ENCODE results near the gene TAL1. TPM values are rescaled to one million over a fixed set of nuclear protein-coding genes. Genes with fewer than 3 reads are reported as not detected.

Gene TAL1
- total RNA-seq, 1 donor from 2014 or later, result 0.21 TPM

- Mint-ChIP-seq H3K27ac (ENCODE audit: unreplicated experiment) (no peak overlapping the region), H3K4me3 (peak overlapping the region; percentile 84)
Observed at GRCh38 chr1:47233186-47233585, 1.2 kb upstream of the TAL1 start.

GRCh38 chr1:47231301-47232186, 481 bp downstream of the TAL1 start:
- H3K9me3 Mint-ChIP-seq, result no peaks in the 10 kb centered on the region

More at GRCh38 chr1:47233186-47233585, 1.2 kb upstream of the TAL1 start:
- Mint-ChIP-seq H3K9me3 (no peaks in the 10 kb centered on the region), H3K36me3 (ENCODE audit: low read depth) (no peaks in the 10 kb centered on the region), H3K27me3 (ENCODE audit: low read depth) (peaks cover 92% of the 10 kb centered on the region), H3K4me1 (peaks cover 12% of the 10 kb centered on the region)
- no peak for TF ChIP-seq CTCF (conservative IDR thresholded peaks at IDR 0.05)
- no peak for DNase-seq (ENCODE audit: low read depth, low spot score)

GRCh38 chr1:47230692-47231300, 1.2 kb downstream of the TAL1 start:
- H3K4me3 Mint-ChIP-seq, result peak overlapping the region; percentile 5
- H3K4me1 Mint-ChIP-seq, result peaks cover 17% of the 10 kb centered on the region
- no peak overlapping the region for H3K27ac Mint-ChIP-seq (ENCODE audit: unreplicated experiment)
- peaks cover 98% of the 10 kb centered on the region for H3K27me3 Mint-ChIP-seq (ENCODE audit: low read depth)
- H3K9me3 Mint-ChIP-seq, result no peaks in the 10 kb centered on the region
- TF ChIP-seq CTCF (conservative IDR thresholded peaks at IDR 0.05), result no peak
- peak; percentile 34 for DNase-seq (ENCODE audit: low read depth, low spot score)
- H3K36me3 Mint-ChIP-seq (ENCODE audit: low read depth), result no peaks in the 10 kb centered on the region

More at GRCh38 chr1:47231301-47232186, 481 bp downstream of the TAL1 start:
- TF ChIP-seq CTCF (conservative IDR thresholded peaks at IDR 0.05), result no peak
- Mint-ChIP-seq H3K27me3 (ENCODE audit: low read depth) (peaks cover 97% of the 10 kb centered on the region), H3K4me3 (peak overlapping the region; percentile 60), H3K36me3 (ENCODE audit: low read depth) (no peaks in the 10 kb centered on the region), H3K4me1 (peaks cover 12% of the 10 kb centered on the region), H3K27ac (ENCODE audit: unreplicated experiment) (no peak overlapping the region)
- DNase-seq (ENCODE audit: low read depth, low spot score), result peak; percentile 29

- no peak for DNase-seq (ENCODE audit: low read depth, low spot score)
- H3K27ac Mint-ChIP-seq (ENCODE audit: unreplicated experiment), result no peak overlapping the region
Observed at GRCh38 chr1:47229886-47230691, 1.9 kb downstream of the TAL1 start.

More at GRCh38 chr1:47229886-47230691, 1.9 kb downstream of the TAL1 start:
- TF ChIP-seq CTCF (conservative IDR thresholded peaks at IDR 0.05), result no peak
- peak overlapping the region; percentile 5 for H3K4me3 Mint-ChIP-seq
- H3K36me3 Mint-ChIP-seq (ENCODE audit: low read depth), result no peaks in the 10 kb centered on the region
- peaks cover 18% of the 10 kb centered on the region for H3K4me1 Mint-ChIP-seq
- H3K9me3 Mint-ChIP-seq, result no peaks in the 10 kb centered on the region
- peaks cover 94% of the 10 kb centered on the region for H3K27me3 Mint-ChIP-seq (ENCODE audit: low read depth)

Data from neural crest cell (in vitro differentiated cells).